IgD-negative memory B cell (primary cell): ENCODE measurements around the gene CYTIP. TPM values are rescaled to one million over a fixed set of nuclear protein-coding genes. Genes with fewer than 3 reads are reported as not detected.

Experiments
- H3K27ac Mint-ChIP-seq, 3 donors: one replicate each; pipeline ENCODE4 v1.8.0; 2020 to 2022; ENCODE audit warnings: mild to moderate bottlenecking in 3 of 3, mixed read lengths in 3 of 3, moderate library complexity in 1 of 3
- H3K27me3 Mint-ChIP-seq: one replicate; pipeline ENCODE4 v1.8.0; 2021; ENCODE audit warnings: mixed read lengths
- H3K36me3 Mint-ChIP-seq: one replicate; pipeline ENCODE4 v1.8.0; 2020; ENCODE audit warnings: mild to moderate bottlenecking, mixed read lengths
- H3K4me1 Mint-ChIP-seq, 3 donors: one replicate each; pipeline ENCODE4 v1.8.0; 2020 to 2022; ENCODE audit warnings: mixed read lengths in 3 of 3, mild to moderate bottlenecking in 1 of 3
- H3K4me3 Mint-ChIP-seq, 4 donors: one replicate each; pipeline ENCODE4 v1.8.0; 2020 to 2022; ENCODE audit warnings: mild to moderate bottlenecking in 4 of 4, mixed read lengths in 4 of 4, moderate library complexity in 3 of 4
- H3K9me3 Mint-ChIP-seq, 3 donors: one replicate each; pipeline ENCODE4 v1.8.0; 2020 to 2021; ENCODE audit warnings: mixed read lengths in 3 of 3, mild to moderate bottlenecking in 1 of 3
- polyA plus RNA-seq: library from polyadenylated mRNA; unstranded; fragments of 300-500 nt; fragmentation: Illumina TruSeq; gene quantifications from one replicate; pipeline ENCODE4 v1.2.3, GENCODE V29; 2021

Gene CYTIP
- polyA plus RNA-seq, 1 donor from 2014 or later, result 83.6 TPM

- peak overlapping the region; percentile 3 to 82 (median 58) for H3K27ac Mint-ChIP-seq
Observed at GRCh38 chr2:157473581-157473980, 29.7 kb upstream of the CYTIP start.

GRCh38 chr2:157471078-157471477 is 27.2 kb upstream of the CYTIP start:
- Mint-ChIP-seq H3K36me3 (no peaks in the 10 kb centered on the region), H3K4me1 (peaks cover 33 to 59% (median 38%) of the 10 kb centered on the region in 3 donors), H3K27ac (peak overlapping the region; percentile 86 to 99 (median 99)), H3K27me3 (no peaks in the 10 kb centered on the region), H3K4me3 (peak overlapping the region in 1 of 4 donors; percentile 19), H3K9me3 (no peaks in the 10 kb centered on the region)

More at GRCh38 chr2:157473581-157473980, 29.7 kb upstream of the CYTIP start:
- peak overlapping the region in 1 of 4 donors; percentile 6 for H3K4me3 Mint-ChIP-seq
- H3K9me3 Mint-ChIP-seq, result no peaks in the 10 kb centered on the region
- peaks cover 32 to 42% (median 36%) of the 10 kb centered on the region in 3 donors for H3K4me1 Mint-ChIP-seq
- H3K36me3 Mint-ChIP-seq, result no peaks in the 10 kb centered on the region
- no peaks in the 10 kb centered on the region for H3K27me3 Mint-ChIP-seq

- Mint-ChIP-seq H3K4me1 (peaks cover 33 to 57% (median 41%) of the 10 kb centered on the region in 3 donors), H3K36me3 (no peaks in the 10 kb centered on the region), H3K4me3 (peak overlapping the region; percentile 84 to 93 (median 89)), H3K27me3 (no peaks in the 10 kb centered on the region), H3K27ac (peak overlapping the region; percentile 99 to 100 (median 99)), H3K9me3 (peaks cover 0 to 4% (median 0%) of the 10 kb centered on the region in 3 donors)
Observed at GRCh38 chr2:157470321-157470720, 26.4 kb upstream of the CYTIP start.

GRCh38 chr2:157469726-157470125 is 25.8 kb upstream of the CYTIP start:
- H3K27me3 Mint-ChIP-seq, result no peaks in the 10 kb centered on the region
- peak overlapping the region; percentile 99 to 100 (median 99) for H3K27ac Mint-ChIP-seq
- H3K4me1 Mint-ChIP-seq, result peaks cover 33 to 60% (median 42%) of the 10 kb centered on the region in 3 donors

GRCh38 chr2:157468931-157469708 is 25.2 kb upstream of the CYTIP start:
- Mint-ChIP-seq H3K4me1 (peaks cover 33 to 63% (median 47%) of the 10 kb centered on the region in 3 donors), H3K27me3 (no peaks in the 10 kb centered on the region), H3K4me3 (peak overlapping the region; percentile 84 to 94 (median 92)), H3K36me3 (no peaks in the 10 kb centered on the region), H3K27ac (peak overlapping the region; percentile 99 to 100 (median 99)), H3K9me3 (peaks cover 0 to 4% (median 0%) of the 10 kb centered on the region in 3 donors)

More at GRCh38 chr2:157469726-157470125, 25.8 kb upstream of the CYTIP start:
- H3K4me3 Mint-ChIP-seq, result peak overlapping the region; percentile 84 to 94 (median 92)
- no peaks in the 10 kb centered on the region for H3K36me3 Mint-ChIP-seq
- H3K9me3 Mint-ChIP-seq, result peaks cover 0 to 4% (median 0%) of the 10 kb centered on the region in 3 donors

- Mint-ChIP-seq H3K27me3 (no peaks in the 10 kb centered on the region), H3K4me3 (peak overlapping the region in 1 of 4 donors; percentile 43), H3K9me3 (peaks cover 0 to 4% (median 0%) of the 10 kb centered on the region in 3 donors), H3K27ac (peak overlapping the region; percentile 71 to 100 (median 99)), H3K4me1 (peaks cover 18 to 45% (median 31%) of the 10 kb centered on the region in 3 donors), H3K36me3 (no peaks in the 10 kb centered on the region)
Observed at GRCh38 chr2:157466764-157467163, 22.9 kb upstream of the CYTIP start.

- Mint-ChIP-seq H3K9me3 (peaks cover 0 to 4% (median 0%) of the 10 kb centered on the region in 3 donors), H3K27ac (peak overlapping the region; percentile 1 to 93 (median 71)), H3K36me3 (no peaks in the 10 kb centered on the region), H3K4me1 (peaks cover 18 to 38% (median 26%) of the 10 kb centered on the region in 3 donors), H3K4me3 (no peak overlapping the region), H3K27me3 (no peaks in the 10 kb centered on the region)
Observed at GRCh38 chr2:157465554-157465953, 21.7 kb upstream of the CYTIP start.

GRCh38 chr2:157463002-157463401 is 19.1 kb upstream of the CYTIP start:
- H3K4me3 Mint-ChIP-seq, result no peak overlapping the region
- no peak overlapping the region for H3K27ac Mint-ChIP-seq
- H3K36me3 Mint-ChIP-seq, result no peaks in the 10 kb centered on the region
- no peaks in the 10 kb centered on the region for H3K27me3 Mint-ChIP-seq
- peaks cover 4 to 29% (median 14%) of the 10 kb centered on the region in 3 donors for H3K4me1 Mint-ChIP-seq
- peaks cover 0 to 4% (median 0%) of the 10 kb centered on the region in 3 donors for H3K9me3 Mint-ChIP-seq

GRCh38 chr2:157460897-157461296 is 17.0 kb upstream of the CYTIP start:
- peaks cover 0 to 14% (median 11%) of the 10 kb centered on the region in 3 donors for H3K4me1 Mint-ChIP-seq
- H3K27ac Mint-ChIP-seq, result no peak overlapping the region

GRCh38 chr2:157460384-157460837 is 16.5 kb upstream of the CYTIP start:
- Mint-ChIP-seq H3K4me3 (no peak overlapping the region), H3K36me3 (no peaks in the 10 kb centered on the region), H3K4me1 (peaks cover 0 to 11% (median 8%) of the 10 kb centered on the region in 3 donors), H3K9me3 (no peaks in the 10 kb centered on the region), H3K27me3 (no peaks in the 10 kb centered on the region), H3K27ac (no peak overlapping the region)

More at GRCh38 chr2:157460897-157461296, 17.0 kb upstream of the CYTIP start:
- Mint-ChIP-seq H3K36me3 (no peaks in the 10 kb centered on the region), H3K4me3 (no peak overlapping the region), H3K9me3 (peaks cover 0 to 4% (median 0%) of the 10 kb centered on the region in 3 donors), H3K27me3 (no peaks in the 10 kb centered on the region)

GRCh38 chr2:157459486-157459885 is 15.6 kb upstream of the CYTIP start:
- H3K9me3 Mint-ChIP-seq, result no peaks in the 10 kb centered on the region
- no peak overlapping the region for H3K4me3 Mint-ChIP-seq
- peaks cover 0 to 5% (median 3%) of the 10 kb centered on the region in 3 donors for H3K4me1 Mint-ChIP-seq
- no peaks in the 10 kb centered on the region for H3K36me3 Mint-ChIP-seq
- H3K27me3 Mint-ChIP-seq, result no peaks in the 10 kb centered on the region
- no peak overlapping the region for H3K27ac Mint-ChIP-seq

- Mint-ChIP-seq H3K4me1 (peaks cover 20 to 32% (median 22%) of the 10 kb centered on the region in 3 donors), H3K36me3 (no peaks in the 10 kb centered on the region), H3K27me3 (no peaks in the 10 kb centered on the region), H3K4me3 (no peak overlapping the region), H3K9me3 (no peaks in the 10 kb centered on the region), H3K27ac (peak overlapping the region in 2 of 3 donors; percentile 28)
Observed at GRCh38 chr2:157447741-157448140, 3.9 kb upstream of the CYTIP start.

GRCh38 chr2:157447031-157447430 is 3.1 kb upstream of the CYTIP start:
- Mint-ChIP-seq H3K27ac (no peak overlapping the region), H3K36me3 (peaks cover 5% of the 10 kb centered on the region), H3K4me1 (peaks cover 17 to 31% (median 19%) of the 10 kb centered on the region in 3 donors), H3K9me3 (no peaks in the 10 kb centered on the region), H3K27me3 (no peaks in the 10 kb centered on the region), H3K4me3 (no peak overlapping the region)

GRCh38 chr2:157444641-157445040 is 752 bp upstream of the CYTIP start:
- Mint-ChIP-seq H3K36me3 (peaks cover 13% of the 10 kb centered on the region), H3K4me3 (peak overlapping the region; percentile 89 to 99 (median 98)), H3K27ac (peak overlapping the region; percentile 87 to 98 (median 98)), H3K9me3 (no peaks in the 10 kb centered on the region), H3K4me1 (peaks cover 21 to 37% (median 27%) of the 10 kb centered on the region in 3 donors), H3K27me3 (no peaks in the 10 kb centered on the region)

GRCh38 chr2:157443090-157443489 is 799 bp downstream of the CYTIP start:
- H3K4me3 Mint-ChIP-seq, result peak overlapping the region; percentile 89 to 99 (median 98)
- H3K4me1 Mint-ChIP-seq, result peaks cover 28 to 43% (median 36%) of the 10 kb centered on the region in 3 donors
- peaks cover 17% of the 10 kb centered on the region for H3K36me3 Mint-ChIP-seq
- H3K27me3 Mint-ChIP-seq, result no peaks in the 10 kb centered on the region
- no peaks in the 10 kb centered on the region for H3K9me3 Mint-ChIP-seq
- peak overlapping the region; percentile 87 to 98 (median 98) for H3K27ac Mint-ChIP-seq
